Breast epithelium (tissue), 4 donors: ENCODE data around the gene ADPRHL1. TPM values are rescaled to one million over a fixed set of nuclear protein-coding genes. Genes with fewer than 3 reads are reported as not detected.
"Not testable (repeated sequence)": the region's sequence is repeated elsewhere in the genome, so short reads cannot be mapped to it uniquely, and the experiment has no call there.

Experiments
- DNase-seq, 2 donors: peaks; one replicate each; pipeline ENCODE4 v3.0.0-alpha.2; 2019; ENCODE audit warnings: low spot score in 2 of 2
- H3K27ac ChIP-seq, 2 donors: fragments of 200-600 bp; sonication (generic) in 1 of 2; one replicate each; pipeline ENCODE4 v1.5.1; 2016 to 2019; ENCODE audit warnings: mild to moderate bottlenecking in 1 of 2
- H3K27me3 ChIP-seq, 2 donors: fragments of 200-600 bp; sonication (generic) in 1 of 2; one replicate each; pipeline versions ENCODE4 v1.5.1 to v1.6.0; 2017 to 2019; ENCODE audit warnings: control low read depth in 1 of 2, mild to moderate bottlenecking in 1 of 2
- H3K36me3 ChIP-seq: fragments of 200-600 bp; one replicate; pipeline ENCODE4 v1.5.1; 2019
- H3K4me1 ChIP-seq, 2 donors: fragments of 200-600 bp; sonication (generic); one replicate each; pipeline ENCODE4 v1.5.1; 2016 to 2019; ENCODE audit warnings: control low read depth in 1 of 2
- H3K4me3 ChIP-seq, 3 donors: fragments of 200-600 bp; sonication (generic); 1 replicate in 2 of 3; 2 replicates in 1 of 3; pipeline ENCODE4 v1.5.1; 2016 to 2019; ENCODE audit warnings: mild to moderate bottlenecking in 3 of 3, moderate library complexity in 2 of 3
- H3K9me3 ChIP-seq, 2 donors: fragments of 200-600 bp; sonication (generic) in 1 of 2; one replicate each; pipeline ENCODE4 v1.5.1; 2016 to 2019; ENCODE audit warnings: control low read depth in 1 of 2
- POLR2A ChIP-seq: fragments of 450-650 bp; IDR thresholded peaks from one replicate; pipeline ENCODE4 v1.6.1; 2016; ENCODE audit warnings: antibody characterized with exemption, mild to moderate bottlenecking, moderate library complexity
- POLR2AphosphoS5 ChIP-seq, 3 donors: sonication (generic); formaldehyde crosslinking; IDR thresholded peaks; one replicate each; pipeline ENCODE4 v1.6.1; 2017; ENCODE audit warnings: antibody characterized with exemption in 3 of 3
- intact Hi-C: fragments of 100-400 bp; cut with DNase I; formaldehyde crosslinking; loops from one replicate; pipeline ENCODE4 v1.15.1; 2023; ENCODE audit warnings: low total_unique reads
- total RNA-seq, 3 donors: library from RNA; depleted of rRNA; stranded (reverse); fragments of >200 nt; gene quantifications; one replicate each; pipeline ENCODE4 v1.1.0, GENCODE V29; 2016
- TF ChIP-seq, protein P1 (sequence below), 3 donors: fragments of 450-650 bp; IDR thresholded peaks; one replicate each; pipeline ENCODE4 v1.5.1; 2016 to 2017; ENCODE audit warnings: antibody characterized with exemption in 3 of 3, mild to moderate bottlenecking in 3 of 3, moderate library complexity in 3 of 3

Gene ADPRHL1
- total RNA-seq, 3 donors from 2014 or later: 1.8 to 2.7 (median 2.0) TPM

DNA sequence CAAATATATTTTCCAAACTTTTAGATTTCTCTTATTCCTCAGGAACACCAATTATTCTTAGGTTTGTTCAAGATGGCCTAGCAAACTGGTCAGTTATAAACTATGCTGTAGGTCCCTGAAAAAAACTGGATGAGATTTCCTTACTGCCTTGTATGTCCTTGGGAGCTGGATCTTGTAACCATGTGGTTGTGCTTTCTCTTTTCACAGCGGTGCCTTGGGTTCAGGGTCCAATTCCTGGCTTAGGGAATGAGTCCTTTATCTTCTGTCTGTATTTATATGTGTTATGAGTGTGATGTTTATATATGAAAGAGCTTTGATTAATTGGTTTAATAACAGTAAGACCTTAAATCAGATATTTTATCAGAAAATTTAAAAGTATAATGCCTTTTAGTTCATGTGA is 65.9 kb downstream of the ADPRHL1 start:
- TF ChIP-seq POLR2A (no peak), POLR2AphosphoS5 (IDR thresholded peaks at IDR 0.05) (no peak)
- TF ChIP-seq, protein P1, sequence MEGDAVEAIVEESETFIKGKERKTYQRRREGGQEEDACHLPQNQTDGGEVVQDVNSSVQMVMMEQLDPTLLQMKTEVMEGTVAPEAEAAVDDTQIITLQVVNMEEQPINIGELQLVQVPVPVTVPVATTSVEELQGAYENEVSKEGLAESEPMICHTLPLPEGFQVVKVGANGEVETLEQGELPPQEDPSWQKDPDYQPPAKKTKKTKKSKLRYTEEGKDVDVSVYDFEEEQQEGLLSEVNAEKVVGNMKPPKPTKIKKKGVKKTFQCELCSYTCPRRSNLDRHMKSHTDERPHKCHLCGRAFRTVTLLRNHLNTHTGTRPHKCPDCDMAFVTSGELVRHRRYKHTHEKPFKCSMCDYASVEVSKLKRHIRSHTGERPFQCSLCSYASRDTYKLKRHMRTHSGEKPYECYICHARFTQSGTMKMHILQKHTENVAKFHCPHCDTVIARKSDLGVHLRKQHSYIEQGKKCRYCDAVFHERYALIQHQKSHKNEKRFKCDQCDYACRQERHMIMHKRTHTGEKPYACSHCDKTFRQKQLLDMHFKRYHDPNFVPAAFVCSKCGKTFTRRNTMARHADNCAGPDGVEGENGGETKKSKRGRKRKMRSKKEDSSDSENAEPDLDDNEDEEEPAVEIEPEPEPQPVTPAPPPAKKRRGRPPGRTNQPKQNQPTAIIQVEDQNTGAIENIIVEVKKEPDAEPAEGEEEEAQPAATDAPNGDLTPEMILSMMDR (IDR thresholded peaks at IDR 0.05): no peak
- Histone ChIP-seq H3K27me3 (no peaks in the 10 kb centered on the region), H3K9me3 (peaks cover 0 to 8% of the 10 kb centered on the region in 2 donors), H3K4me1 (no peaks in the 10 kb centered on the region), H3K36me3 (no peaks in the 10 kb centered on the region), H3K27ac (no peak overlapping the region), H3K4me3 (no peak overlapping the region)
- intact Hi-C loops: no loop called here
- no peak for DNase-seq

DNA sequence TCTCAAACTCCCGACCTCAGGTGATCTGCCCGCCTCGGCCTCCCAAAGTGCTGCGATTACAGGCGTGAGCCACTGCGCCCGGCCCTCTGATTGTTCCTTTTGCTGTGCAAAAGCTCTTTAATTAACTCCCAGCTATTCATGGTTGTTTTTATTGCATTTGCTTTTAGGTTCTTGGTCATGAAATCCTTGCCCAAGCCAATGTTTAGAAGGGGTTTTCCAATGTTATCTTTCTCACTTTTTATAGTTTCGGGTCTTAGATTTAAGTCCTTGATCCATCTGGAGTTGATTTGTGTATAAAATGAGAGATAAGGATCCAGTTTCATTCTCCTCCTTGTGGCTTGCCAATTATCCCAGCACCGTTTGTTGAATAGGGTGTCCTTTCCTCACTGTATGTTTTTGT is 70.2 kb downstream of the ADPRHL1 start:
- no peaks in the 10 kb centered on the region for H3K4me1 ChIP-seq
- no peak overlapping the region for H3K27ac ChIP-seq
- H3K4me3 ChIP-seq: no peak overlapping the region
- intact Hi-C loops: no loop called here
- H3K9me3 ChIP-seq: peaks cover 0 to 14% of the 10 kb centered on the region in 2 donors
- no peaks in the 10 kb centered on the region for H3K36me3 ChIP-seq
- TF ChIP-seq POLR2AphosphoS5 (IDR thresholded peaks at IDR 0.05) (no peak), POLR2A (no peak)
- TF ChIP-seq, protein P1 (IDR thresholded peaks at IDR 0.05): no peak
- H3K27me3 ChIP-seq: no peaks in the 10 kb centered on the region
- no peak for DNase-seq

DNA sequence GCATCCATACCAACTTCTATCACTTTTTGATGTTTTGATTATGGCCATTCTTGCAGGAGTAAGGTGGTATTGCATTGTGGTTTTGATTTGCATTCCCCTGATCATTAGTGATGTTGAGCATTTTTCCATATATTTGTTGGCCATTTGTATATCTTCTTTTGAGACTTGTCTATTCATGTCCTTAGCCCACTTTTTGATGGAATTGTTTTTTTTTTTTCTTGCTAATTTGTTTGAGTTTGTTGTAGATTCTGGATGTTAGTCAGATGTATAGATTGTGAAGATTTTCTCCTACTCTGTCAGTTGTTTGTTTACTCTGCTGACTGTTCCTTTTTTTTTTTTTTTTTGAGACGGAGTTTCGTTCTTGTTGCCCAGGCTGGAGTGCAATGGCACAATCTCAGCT is 70.7 kb downstream of the ADPRHL1 start:
- H3K27me3 ChIP-seq, H3K4me3 ChIP-seq, H3K27ac ChIP-seq, H3K36me3 ChIP-seq, DNase-seq, intact Hi-C loops, H3K4me1 ChIP-seq: not testable (repeated sequence)
- peaks cover 0 to 14% of the 10 kb centered on the region in 2 donors for H3K9me3 ChIP-seq

DNA sequence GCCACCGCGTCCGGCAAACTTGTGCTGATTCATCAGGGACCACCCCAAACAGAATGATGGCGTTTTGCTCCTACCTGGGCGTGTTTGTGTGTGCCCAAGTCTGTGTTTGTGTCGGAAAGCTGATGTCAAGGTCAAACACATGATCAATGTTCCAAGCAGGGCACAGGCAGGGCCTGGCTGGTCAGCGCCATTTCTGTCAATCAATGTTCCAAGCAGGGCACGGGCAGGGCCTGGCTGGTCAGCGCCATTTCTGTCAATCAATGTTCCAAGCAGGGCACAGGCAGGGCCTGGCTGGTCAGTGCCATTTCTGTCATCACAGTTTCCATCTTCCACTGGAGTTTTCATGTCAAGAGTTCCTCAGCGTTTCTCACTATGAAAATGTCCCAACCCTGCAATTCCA is 74.5 kb downstream of the ADPRHL1 start:
- Histone ChIP-seq H3K9me3 (peaks cover 0 to 14% of the 10 kb centered on the region in 2 donors), H3K27ac (no peak overlapping the region), H3K4me1 (no peaks in the 10 kb centered on the region), H3K36me3 (no peaks in the 10 kb centered on the region), H3K27me3 (no peaks in the 10 kb centered on the region), H3K4me3 (no peak overlapping the region)
- TF ChIP-seq POLR2AphosphoS5 (IDR thresholded peaks at IDR 0.05): no peak
- TF ChIP-seq POLR2A: no peak
- TF ChIP-seq, protein P1 (IDR thresholded peaks at IDR 0.05): no peak
- intact Hi-C loops: no loop called here
- no peak for DNase-seq

- Histone ChIP-seq H3K4me3 (no peak overlapping the region), H3K36me3 (no peaks in the 10 kb centered on the region), H3K27ac (no peak overlapping the region), H3K4me1 (no peaks in the 10 kb centered on the region), H3K27me3 (no peaks in the 10 kb centered on the region), H3K9me3 (no peaks in the 10 kb centered on the region)
- TF ChIP-seq POLR2AphosphoS5 (IDR thresholded peaks at IDR 0.05) (no peak), POLR2A (no peak)
- TF ChIP-seq, protein P1 (IDR thresholded peaks at IDR 0.05): no peak
- no peak for DNase-seq
- intact Hi-C loops: no loop called here
Observed at GRCh38 chr13:113374511-113375175, 78.6 kb downstream of the ADPRHL1 start.
